HPDE6-E6E7 (cell line): ENCODE data around the gene FBXL22.

ENCODE experiments used
- DNase-seq: peaks from one replicate; pipeline ENCODE4 v3.0.0; 2011; ENCODE audit warnings: missing footprints; ENCODE audit errors: extremely low spot score

FBXL22 gene

GRCh38 chr15:63593705-63594671 is 3.2 kb upstream of the FBXL22 start:
- no peak for DNase-seq

GRCh38 chr15:63595065-63595464 is 2.1 kb upstream of the FBXL22 start:
- DNase-seq: no peak

GRCh38 chr15:63595688-63596087 is 1.5 kb upstream of the FBXL22 start:
- DNase-seq: no peak

- DNase-seq: no peak
Measured at GRCh38 chr15:63596676-63597037, 530 bp upstream of the FBXL22 start.

GRCh38 chr15:63597821-63598220 is 634 bp downstream of the FBXL22 start:
- DNase-seq: no peak

- DNase-seq: no peak
Measured at GRCh38 chr15:63598473-63599400, 1.6 kb downstream of the FBXL22 start.

- peak; percentile 58 for DNase-seq
Measured at GRCh38 chr15:63599401-63600000, 2.3 kb downstream of the FBXL22 start.

- no peak for DNase-seq
Measured at GRCh38 chr15:63600001-63600615, 2.9 kb downstream of the FBXL22 start.

- DNase-seq: peak; percentile 73
Measured at GRCh38 chr15:63600616-63601025, 3.4 kb downstream of the FBXL22 start.

GRCh38 chr15:63601026-63601703 is 4.0 kb downstream of the FBXL22 start:
- no peak for DNase-seq

GRCh38 chr15:63601704-63602185 is 4.6 kb downstream of the FBXL22 start:
- no peak for DNase-seq

GRCh38 chr15:63602595-63602994 is 5.4 kb downstream of the FBXL22 start:
- DNase-seq: no peak

GRCh38 chr15:63603516-63603915 is 6.3 kb downstream of the FBXL22 start:
- no peak for DNase-seq

- DNase-seq: no peak
Measured at GRCh38 chr15:63604281-63604680, 7.1 kb downstream of the FBXL22 start.

- no peak for DNase-seq
Measured at GRCh38 chr15:63605036-63605435, 7.8 kb downstream of the FBXL22 start.

- DNase-seq: no peak
Measured at GRCh38 chr15:63605816-63606215, 8.6 kb downstream of the FBXL22 start.

GRCh38 chr15:63606308-63606707 is 9.1 kb downstream of the FBXL22 start:
- no peak for DNase-seq

GRCh38 chr15:63608989-63609388 is 11.8 kb downstream of the FBXL22 start:
- no peak for DNase-seq

- DNase-seq: no peak
Measured at GRCh38 chr15:63609448-63609847, 12.3 kb downstream of the FBXL22 start.

- peak; percentile 42 for DNase-seq
Measured at GRCh38 chr15:63610209-63610841, 13.1 kb downstream of the FBXL22 start.
